DOHH2 (cell line): ENCODE measurements around the gene COX14.

Source experiments
- EZH2phosphoT487 ChIP-seq: fragments of 200-600 bp; sonication (generic); IDR thresholded peaks from 2 replicates; pipeline ENCODE4 v1.6.1; 2017; ENCODE audit warnings: borderline replicate concordance, mild to moderate bottlenecking, antibody characterized with exemption, low read length, moderate library complexity, mixed read lengths
- TF ChIP-seq, protein P1 (sequence below): fragments of 200-600 bp; sonication (generic); IDR thresholded peaks from one replicate; pipeline ENCODE4 v1.5.1; 2014; ENCODE audit warnings: antibody characterized with exemption, mild to moderate bottlenecking, low read depth, low read length; ENCODE audit not compliant: poor library complexity, severe bottlenecking

DNA sequence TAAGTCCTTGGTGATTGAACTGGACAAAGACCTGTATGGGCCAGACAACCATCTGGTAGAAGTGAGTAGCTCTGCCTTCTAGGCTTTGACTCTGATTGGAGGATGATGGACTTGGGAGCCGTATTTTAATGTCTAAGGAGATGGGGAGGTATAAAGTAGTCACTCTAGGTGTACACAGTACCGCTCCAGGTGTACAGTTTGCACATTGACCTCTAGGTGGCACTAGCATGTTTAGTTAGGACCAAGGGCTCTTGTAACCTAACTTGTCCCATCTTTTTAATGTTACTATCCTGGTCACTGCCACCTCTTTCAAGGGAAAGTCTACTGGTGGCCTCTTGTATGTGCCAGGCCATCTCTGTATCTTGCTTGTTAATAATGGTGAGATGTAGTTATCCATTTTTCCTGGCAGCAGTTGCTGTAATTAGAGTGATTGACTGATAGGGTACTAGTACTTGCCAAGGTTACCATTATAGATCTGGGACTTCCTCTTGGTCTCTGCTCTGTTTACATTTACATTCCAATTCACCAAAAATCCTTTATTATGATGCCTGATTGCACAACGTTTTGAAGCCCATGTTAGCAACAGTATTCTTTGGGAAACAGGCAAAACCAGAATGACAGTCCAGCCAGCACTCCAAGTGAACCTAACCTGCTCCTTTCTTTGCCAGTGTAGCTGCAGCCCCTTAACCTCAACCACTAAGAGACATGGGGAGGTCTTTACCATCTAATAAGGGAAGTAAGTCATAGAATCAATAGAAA is 23.3 kb upstream of the COX14 start:
- TF ChIP-seq, protein P1, sequence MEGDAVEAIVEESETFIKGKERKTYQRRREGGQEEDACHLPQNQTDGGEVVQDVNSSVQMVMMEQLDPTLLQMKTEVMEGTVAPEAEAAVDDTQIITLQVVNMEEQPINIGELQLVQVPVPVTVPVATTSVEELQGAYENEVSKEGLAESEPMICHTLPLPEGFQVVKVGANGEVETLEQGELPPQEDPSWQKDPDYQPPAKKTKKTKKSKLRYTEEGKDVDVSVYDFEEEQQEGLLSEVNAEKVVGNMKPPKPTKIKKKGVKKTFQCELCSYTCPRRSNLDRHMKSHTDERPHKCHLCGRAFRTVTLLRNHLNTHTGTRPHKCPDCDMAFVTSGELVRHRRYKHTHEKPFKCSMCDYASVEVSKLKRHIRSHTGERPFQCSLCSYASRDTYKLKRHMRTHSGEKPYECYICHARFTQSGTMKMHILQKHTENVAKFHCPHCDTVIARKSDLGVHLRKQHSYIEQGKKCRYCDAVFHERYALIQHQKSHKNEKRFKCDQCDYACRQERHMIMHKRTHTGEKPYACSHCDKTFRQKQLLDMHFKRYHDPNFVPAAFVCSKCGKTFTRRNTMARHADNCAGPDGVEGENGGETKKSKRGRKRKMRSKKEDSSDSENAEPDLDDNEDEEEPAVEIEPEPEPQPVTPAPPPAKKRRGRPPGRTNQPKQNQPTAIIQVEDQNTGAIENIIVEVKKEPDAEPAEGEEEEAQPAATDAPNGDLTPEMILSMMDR = peak; percentile 95
- TF ChIP-seq EZH2phosphoT487 = no peak
